K562 (cell line): ENCODE measurements around the gene CLTC. TPM values are rescaled to one million over a fixed set of nuclear protein-coding genes. Genes with fewer than 3 reads are reported as not detected.
A peak's percentile ranks its signal among the peaks of the same experiment; 100 is the strongest.

Experiments used
- BCOR ChIP-seq: fragments of 450-650 bp; IDR thresholded peaks from 2 replicates; pipeline ENCODE4 v1.6.1; 2016
- CREB1 ChIP-seq, 2 experiments: sonication (generic) in 1 of 2; formaldehyde crosslinking in 1 of 2; IDR thresholded peaks; 2 replicates each; pipeline versions ENCODE4 v1.6.1 to v1.8.0; 2012 to 2022; ENCODE audit warnings: inconsistent platforms in 1 of 2, mild to moderate bottlenecking in 1 of 2, missing genetic modification reagents in 1 of 2, moderate library complexity in 1 of 2
- DACH1 ChIP-seq: fragments of 450-650 bp; IDR thresholded peaks from 2 replicates; pipeline ENCODE4 v1.6.1; 2018; ENCODE audit not compliant: partially characterized antibody
- DMBX1 ChIP-seq: fragments of 250-450 bp; sonication (Bioruptor Pico); IDR thresholded peaks from 2 replicates; pipeline ENCODE4 v1.8.0; 2022; ENCODE audit warnings: inconsistent platforms, mild to moderate bottlenecking, moderate library complexity, borderline replicate concordance
- ETV6 ChIP-seq, 3 experiments: fragments of 150-350 bp in 1 of 3; sonication (generic) in 1 of 3; formaldehyde crosslinking in 1 of 3; IDR thresholded peaks; 2 replicates each; pipeline versions ENCODE4 v1.6.1 to v1.8.0; 2014 to 2022; ENCODE audit warnings: borderline replicate concordance in 2 of 3, low read depth in 2 of 3, antibody characterized with exemption in 1 of 3, low read length in 1 of 3, mild to moderate bottlenecking in 1 of 3, missing genetic modification reagents in 1 of 3
- FOXM1 ChIP-seq, 2 experiments: fragments of 450-650 bp in 1 of 2; sonication (generic) in 1 of 2; formaldehyde crosslinking in 1 of 2; IDR thresholded peaks; 2 replicates each; pipeline versions ENCODE4 v1.6.1 to v1.9.0; 2017 to 2022; ENCODE audit warnings: low read depth in 2 of 2, mild to moderate bottlenecking in 2 of 2, missing genetic modification reagents in 1 of 2, moderate library complexity in 1 of 2
- GTF2B ChIP-seq: IDR thresholded peaks from 2 replicates; pipeline ENCODE4 v1.6.1; 2011; ENCODE audit not compliant: insufficient read length; ENCODE audit errors: extremely low read depth
- HDAC2 ChIP-seq: fragments of 450-650 bp; IDR thresholded peaks from 2 replicates; pipeline ENCODE4 v1.6.1; 2016; ENCODE audit warnings: mild to moderate bottlenecking
- KHSRP ChIP-seq: fragments of 450-650 bp; IDR thresholded peaks from 2 replicates; pipeline ENCODE4 v1.6.1; 2017
- KLF16 ChIP-seq: IDR thresholded peaks from 2 replicates; pipeline ENCODE4 v1.6.1; 2016; ENCODE audit warnings: antibody characterized with exemption
- L3MBTL2 ChIP-seq: fragments of 450-650 bp; IDR thresholded peaks from 2 replicates; pipeline ENCODE4 v1.6.1; 2016; ENCODE audit warnings: mild to moderate bottlenecking, moderate library complexity
- MBD2 ChIP-seq: sonication (generic); IDR thresholded peaks from 2 replicates; pipeline ENCODE4 v1.6.1; 2016; ENCODE audit warnings: low read depth, borderline replicate concordance
- MTA2 ChIP-seq: fragments of 450-650 bp; IDR thresholded peaks from 2 replicates; pipeline ENCODE4 v1.6.1; 2016; ENCODE audit warnings: low read depth
- PHB2 ChIP-seq: fragments of 450-650 bp; IDR thresholded peaks from 2 replicates; pipeline ENCODE4 v1.6.1; 2017; ENCODE audit warnings: low read depth
- POLR2AphosphoS5 ChIP-seq: IDR thresholded peaks from 2 replicates; pipeline ENCODE4 v1.6.1; 2011; ENCODE audit warnings: mild to moderate bottlenecking, low read depth, low read length, moderate library complexity; ENCODE audit not compliant: control insufficient read depth, insufficient read depth
- PREB ChIP-seq: sonication (generic); formaldehyde crosslinking; IDR thresholded peaks from 2 replicates; pipeline ENCODE4 v1.8.1; 2023; ENCODE audit warnings: mild to moderate bottlenecking, missing genetic modification reagents
- PTRF ChIP-seq: fragments of 450-650 bp; IDR thresholded peaks from 2 replicates; pipeline ENCODE4 v1.6.1; 2016; ENCODE audit warnings: mild to moderate bottlenecking, missing genetic modification characterization, missing compliant biosample characterization
- RNF2 ChIP-seq: sonication (generic); IDR thresholded peaks from 2 replicates; pipeline ENCODE4 v1.6.1; 2016
- SIX5 ChIP-seq, 2 experiments: IDR thresholded peaks; 2 replicates each; pipeline ENCODE4 v1.6.1; 2011; ENCODE audit warnings: low read length in 2 of 2, borderline replicate concordance in 1 of 2, low read depth in 1 of 2, mild to moderate bottlenecking in 1 of 2, moderate library complexity in 1 of 2; ENCODE audit not compliant: insufficient read depth in 1 of 2
- SLC30A9 ChIP-seq: fragments of 250-450 bp; sonication (Bioruptor Pico); IDR thresholded peaks from 2 replicates; pipeline ENCODE4 v1.8.0; 2022; ENCODE audit warnings: mild to moderate bottlenecking, moderate library complexity
- SP2 ChIP-seq: IDR thresholded peaks from 2 replicates; pipeline ENCODE4 v1.6.1; 2011; ENCODE audit warnings: mild to moderate bottlenecking, low read depth, low read length, moderate library complexity; ENCODE audit not compliant: poor library complexity, severe bottlenecking; ENCODE audit errors: extremely low read depth
- TCFL5 ChIP-seq: fragments of 250-450 bp; sonication (Bioruptor Pico); conservative IDR thresholded peaks from 2 replicates; pipeline ENCODE4 v1.6.1; 2021; ENCODE audit warnings: mild to moderate bottlenecking, moderate library complexity, matching md5 sums
- TEAD4 ChIP-seq, 2 experiments: sonication (generic) in 1 of 2; formaldehyde crosslinking in 1 of 2; IDR thresholded peaks; 2 replicates each; pipeline versions ENCODE4 v1.6.1 to v1.8.0; 2012 to 2022; ENCODE audit warnings: borderline replicate concordance in 1 of 2, inconsistent platforms in 1 of 2, low read length in 1 of 2, mild to moderate bottlenecking in 1 of 2, missing genetic modification reagents in 1 of 2
- TRIM24 ChIP-seq, 2 experiments: fragments of 450-650 bp; IDR thresholded peaks; 2 replicates each; pipeline ENCODE4 v1.6.1; 2016
- ZBED1 ChIP-seq: IDR thresholded peaks from 2 replicates; pipeline ENCODE4 v1.6.1; 2014
- ZBTB7A ChIP-seq: IDR thresholded peaks from 2 replicates; pipeline ENCODE4 v1.6.1; 2011; ENCODE audit warnings: low read depth, mild to moderate bottlenecking, low read length, moderate library complexity, borderline replicate concordance; ENCODE audit not compliant: control insufficient read depth
- ZFP30 ChIP-seq: fragments of 250-450 bp; sonication (Bioruptor Pico); IDR thresholded peaks from 2 replicates; pipeline ENCODE4 v1.8.0; 2022; ENCODE audit warnings: moderate library complexity, mild to moderate bottlenecking, inconsistent platforms, borderline replicate concordance
- ZKSCAN8 ChIP-seq: fragments of 200-800 bp; sonication (Bioruptor generic); IDR thresholded peaks from 2 replicates; pipeline ENCODE4 v1.6.1; 2016; ENCODE audit warnings: missing genetic modification characterization, missing compliant biosample characterization
- ZNF445 ChIP-seq: fragments of 250-450 bp; sonication (Bioruptor Pico); IDR thresholded peaks from 2 replicates; pipeline ENCODE4 v1.4.0; 2020; ENCODE audit warnings: low read depth, mild to moderate bottlenecking, moderate library complexity
- polyA plus RNA-seq, 8 experiments: library from polyadenylated mRNA; depleted of rRNA in 4 of 8; stranded (reverse) in 5 of 8; unstranded in 3 of 8; fragments of >200 nt; fragmentation: Nextera tagmentation in 2 of 8; fragmentation: Illumina TruSeq in 1 of 8; extraction: Ambion mirVana in 2 of 8; extraction: Trizol in 1 of 8; gene quantifications; 2 replicates each; pipeline versions ENCODE4 v1.2.1 to v1.2.3, GENCODE V29; 2011 to 2014; ENCODE audit warnings: inconsistent platforms in 1 of 8, missing spikeins in 1 of 8
- total RNA-seq, 7 experiments: library from RNA; depleted of rRNA in 6 of 7; stranded (reverse); fragments of >200 nt in 6 of 7; fragmentation: Illumina TruSeq in 2 of 7; extraction: Trizol in 2 of 7; gene quantifications; 2 replicates each; pipeline versions ENCODE4 v1.2.1 to v1.2.3, GENCODE V29; 2011 to 2021; ENCODE audit warnings: low replicate concordance in 1 of 7

The CLTC gene
- total and polyA plus RNA-seq, 9 of the 15 experiments (the other 6 are each of a cell fraction or from before 2014, with no cell fraction given): 115 to 267 (median 174) TPM

GRCh38 chr17:59702304-59702703 is 82.6 kb downstream of the CLTC start (continued):
- TF ChIP-seq MBD2 (peak; percentile 46; the same call in 1 of the 2 replicates), POLR2AphosphoS5 (peak; percentile 96), PHB2 (peak; percentile 84), ZKSCAN8 (0 out of 2 replicates have a peak, but pooled peaks have one; percentile 27), PTRF (tag) (no peak), RNF2 (peak; percentile 53; the same call in 1 of the 2 replicates), BCOR (peak; percentile 50; the same call in 1 of the 2 replicates), SP2 (no peak), ZFP30 (CRISPR knock-in tag) (no peak), SIX5 (IDR thresholded peaks at IDR 0.05; ENCODE audit: borderline replicate concordance in 1 of 2, insufficient read depth in 1 of 2, low read depth in 1 of 2, low read length in 2 of 2) (no peak), TEAD4 (IDR thresholded peaks at IDR 0.05; ENCODE audit: low read length) (peak; percentile 97), TEAD4 (CRISPR knock-in tag; IDR thresholded peaks at IDR 0.05; ENCODE audit: borderline replicate concordance) (no peak), TRIM24 (IDR thresholded peaks at IDR 0.05) (peak; percentile 56 to 79; a peak in 3 of 4 replicates), TCFL5 (CRISPR knock-in tag) (no peak), GTF2B (no peak), ZBTB7A (peak; percentile 58; the same call in 1 of the 2 replicates), KHSRP (peak; percentile 30; the same call in 1 of the 2 replicates), SLC30A9 (CRISPR knock-in tag) (no peak), ZNF445 (no peak), DMBX1 (CRISPR knock-in tag) (0 out of 2 replicates have a peak, but pooled peaks have one; percentile 29), ETV6 (IDR thresholded peaks at IDR 0.05; ENCODE audit: borderline replicate concordance in 1 of 2, low read depth in 2 of 2, low read length in 1 of 2) (peak in 1 of 2 experiments; percentile 41; a peak in 1 of 4 replicates), ETV6 (CRISPR knock-in tag; IDR thresholded peaks at IDR 0.05; ENCODE audit: borderline replicate concordance) (no peak), HDAC2 (0 out of 2 replicates have a peak, but pooled peaks have one; percentile 39), CREB1 (IDR thresholded peaks at IDR 0.05) (peak; percentile 50; the same call in 1 of the 2 replicates), CREB1 (CRISPR knock-in tag; IDR thresholded peaks at IDR 0.05) (no peak), KLF16 (peak; percentile 88), MTA2 (peak; percentile 87), FOXM1 (IDR thresholded peaks at IDR 0.05; ENCODE audit: low read depth) (peak; percentile 71), FOXM1 (CRISPR knock-in tag; IDR thresholded peaks at IDR 0.05; ENCODE audit: low read depth) (no peak), L3MBTL2 (peak; percentile 22; the same call in 1 of the 2 replicates), DACH1 (peak; percentile 71), PREB (CRISPR knock-in tag) (no peak), ZBED1 (peak; percentile 56; the same call in 1 of the 2 replicates)
